ENCODE results near the gene ZBED6.

- TF ChIP-seq, protein P1, sequence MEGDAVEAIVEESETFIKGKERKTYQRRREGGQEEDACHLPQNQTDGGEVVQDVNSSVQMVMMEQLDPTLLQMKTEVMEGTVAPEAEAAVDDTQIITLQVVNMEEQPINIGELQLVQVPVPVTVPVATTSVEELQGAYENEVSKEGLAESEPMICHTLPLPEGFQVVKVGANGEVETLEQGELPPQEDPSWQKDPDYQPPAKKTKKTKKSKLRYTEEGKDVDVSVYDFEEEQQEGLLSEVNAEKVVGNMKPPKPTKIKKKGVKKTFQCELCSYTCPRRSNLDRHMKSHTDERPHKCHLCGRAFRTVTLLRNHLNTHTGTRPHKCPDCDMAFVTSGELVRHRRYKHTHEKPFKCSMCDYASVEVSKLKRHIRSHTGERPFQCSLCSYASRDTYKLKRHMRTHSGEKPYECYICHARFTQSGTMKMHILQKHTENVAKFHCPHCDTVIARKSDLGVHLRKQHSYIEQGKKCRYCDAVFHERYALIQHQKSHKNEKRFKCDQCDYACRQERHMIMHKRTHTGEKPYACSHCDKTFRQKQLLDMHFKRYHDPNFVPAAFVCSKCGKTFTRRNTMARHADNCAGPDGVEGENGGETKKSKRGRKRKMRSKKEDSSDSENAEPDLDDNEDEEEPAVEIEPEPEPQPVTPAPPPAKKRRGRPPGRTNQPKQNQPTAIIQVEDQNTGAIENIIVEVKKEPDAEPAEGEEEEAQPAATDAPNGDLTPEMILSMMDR (IDR thresholded peaks at IDR 0.05; ENCODE audit: insufficient read depth, low read depth, low read length), result no peak
- TF ChIP-seq EZH2 (IDR thresholded peaks at IDR 0.05; ENCODE audit: insufficient read depth, low read length), result no peak
Observed at GRCh38 chr1:203839081-203839480, 43.7 kb downstream of the ZBED6 start.

Data from astrocyte (in vitro differentiated cells and primary cell).